Measurements from ENCODE around the gene CDK12.
A peak's percentile ranks its signal among the peaks of the same experiment; 100 is the strongest.
"Not testable (repeated sequence)": the region's sequence is repeated elsewhere in the genome, so short reads cannot be mapped to it uniquely, and the experiment has no call there.

Gene CDK12

DNA sequence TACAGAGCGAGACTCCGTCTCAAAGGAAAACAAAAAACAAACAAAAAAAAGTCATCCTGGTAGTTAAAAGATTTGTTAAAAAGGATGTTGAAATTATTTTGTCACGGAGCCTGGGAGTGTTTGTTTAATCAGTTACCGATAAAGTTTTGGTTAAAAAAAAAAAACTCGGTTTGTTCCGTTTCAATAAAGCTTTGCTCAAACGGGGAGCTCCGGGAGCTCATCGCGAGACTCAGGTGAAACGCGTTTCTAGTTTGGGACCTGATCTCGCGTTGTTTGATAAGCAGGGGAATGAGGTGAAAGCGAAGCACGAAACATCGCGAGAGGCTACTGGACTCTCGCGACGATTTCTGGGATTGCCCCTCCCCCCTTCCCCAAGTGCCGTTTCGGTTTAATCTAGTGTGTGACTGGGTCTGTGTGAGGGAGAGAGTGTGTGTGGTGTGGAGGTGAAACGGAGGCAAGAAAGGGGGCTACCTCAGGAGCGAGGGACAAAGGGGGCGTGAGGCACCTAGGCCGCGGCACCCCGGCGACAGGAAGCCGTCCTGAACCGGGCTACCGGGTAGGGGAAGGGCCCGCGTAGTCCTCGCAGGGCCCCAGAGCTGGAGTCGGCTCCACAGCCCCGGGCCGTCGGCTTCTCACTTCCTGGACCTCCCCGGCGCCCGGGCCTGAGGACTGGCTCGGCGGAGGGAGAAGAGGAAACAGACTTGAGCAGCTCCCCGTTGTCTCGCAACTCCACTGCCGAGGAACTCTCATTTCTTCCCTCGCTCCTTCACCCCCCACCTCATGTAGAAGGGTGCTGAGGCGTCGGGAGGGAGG lies at the start of gene CDK12:
Gene CDK12, plus strand, starts transcription at position 374 of the 813 bp plus-strand sequence. CDS start 586 bp downstream, outside the sequence.
- peak; percentile 92 for DNase-seq

DNA sequence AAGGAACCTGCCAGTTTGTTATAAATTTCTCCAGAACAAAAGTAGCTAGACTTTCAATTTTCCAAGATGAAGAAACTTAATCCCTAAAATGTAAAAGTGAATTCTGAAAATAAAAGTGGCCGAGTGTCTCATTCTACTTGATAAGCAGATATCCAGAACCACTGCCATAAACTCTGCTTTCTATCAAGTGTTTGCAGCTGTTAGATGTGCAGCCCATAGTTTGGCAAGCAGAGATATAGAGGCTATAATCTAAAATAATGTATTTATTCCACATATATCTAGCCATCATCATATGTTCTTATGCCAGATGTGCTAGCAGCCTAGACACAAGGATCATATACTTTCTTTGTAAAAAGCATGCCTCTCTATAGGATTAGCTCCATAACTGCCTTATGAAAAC lies 45.1 kb upstream of the CDK12 start:
- no peak for DNase-seq

DNA sequence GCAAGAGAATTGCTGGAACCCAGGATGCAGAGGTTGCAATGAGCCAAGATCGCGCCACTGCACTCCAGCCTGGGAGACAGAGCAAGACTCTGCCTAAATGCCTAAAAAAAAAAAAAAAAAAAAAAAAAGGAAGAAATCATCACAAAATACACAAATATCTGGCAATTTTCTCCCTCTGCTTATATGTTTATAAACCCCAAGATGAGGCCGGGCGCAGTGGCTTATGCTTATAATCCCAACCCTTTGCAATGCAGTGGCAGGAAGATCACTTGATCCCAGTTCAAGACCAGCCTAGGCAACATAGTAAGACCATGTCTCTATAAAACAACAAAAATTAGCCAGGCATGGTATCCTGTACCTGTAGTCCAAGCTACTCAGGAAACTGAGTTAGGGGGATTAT lies 31.7 kb upstream of the CDK12 start:
- DNase-seq, result no peak

DNA sequence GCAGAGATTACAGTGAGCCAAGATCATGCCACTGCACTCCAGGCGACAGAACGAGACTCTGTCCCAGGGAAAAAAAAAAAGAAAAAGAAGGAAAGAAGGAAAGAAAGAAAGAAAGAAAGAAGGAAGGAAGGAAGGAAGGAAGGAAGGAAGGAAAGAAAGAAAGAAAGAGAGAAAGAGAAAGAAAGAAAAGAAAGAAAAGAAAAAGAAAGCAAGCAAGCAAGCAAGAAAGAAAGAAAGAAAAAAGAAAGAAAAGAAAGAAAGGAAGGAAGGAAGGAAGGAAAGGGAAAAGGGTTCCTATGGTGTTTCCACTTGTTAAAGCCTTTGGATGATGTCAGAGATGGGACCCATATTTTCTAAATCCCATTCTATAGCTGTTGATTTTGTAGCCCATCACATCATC lies 21.4 kb upstream of the CDK12 start:
- DNase-seq, result not testable (repeated sequence)

DNA sequence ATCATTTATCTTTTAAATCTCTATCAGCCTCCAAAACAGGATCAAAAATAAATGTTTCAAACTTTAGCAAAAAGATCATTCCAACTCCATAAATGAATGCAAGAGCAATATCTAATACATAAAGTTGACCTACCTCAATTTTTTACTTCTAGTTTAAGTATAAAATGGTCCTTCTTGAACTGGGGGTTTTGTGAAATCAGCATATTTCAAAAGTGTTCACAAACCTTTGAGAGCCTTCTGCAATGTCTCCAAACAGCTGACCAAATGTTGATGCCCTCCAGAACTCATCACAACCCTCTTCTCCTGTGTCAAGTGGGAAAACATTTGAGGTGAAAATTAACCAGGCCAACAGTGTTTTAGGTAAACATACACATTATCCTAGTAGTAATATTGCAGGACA lies 18.0 kb upstream of the CDK12 start:
- no peak for DNase-seq

DNA sequence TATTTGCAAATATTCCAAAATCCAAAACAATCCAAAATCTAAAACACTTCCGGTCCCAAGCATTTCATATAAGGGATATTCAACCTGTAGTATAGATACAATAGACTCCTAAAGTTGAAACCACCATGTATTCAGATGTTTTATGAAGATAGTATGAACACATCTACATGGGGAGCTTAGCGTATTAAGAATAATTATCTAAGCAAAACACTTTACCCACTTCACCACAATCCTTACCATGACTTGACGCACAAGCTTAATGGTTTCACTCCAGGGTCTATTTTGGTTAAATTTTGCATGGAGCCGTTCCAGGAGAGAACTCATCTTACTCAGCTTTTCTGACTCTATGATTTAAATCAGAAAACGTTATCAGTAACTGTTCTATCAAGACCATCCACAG lies 13.7 kb upstream of the CDK12 start:
- DNase-seq, result no peak

DNA sequence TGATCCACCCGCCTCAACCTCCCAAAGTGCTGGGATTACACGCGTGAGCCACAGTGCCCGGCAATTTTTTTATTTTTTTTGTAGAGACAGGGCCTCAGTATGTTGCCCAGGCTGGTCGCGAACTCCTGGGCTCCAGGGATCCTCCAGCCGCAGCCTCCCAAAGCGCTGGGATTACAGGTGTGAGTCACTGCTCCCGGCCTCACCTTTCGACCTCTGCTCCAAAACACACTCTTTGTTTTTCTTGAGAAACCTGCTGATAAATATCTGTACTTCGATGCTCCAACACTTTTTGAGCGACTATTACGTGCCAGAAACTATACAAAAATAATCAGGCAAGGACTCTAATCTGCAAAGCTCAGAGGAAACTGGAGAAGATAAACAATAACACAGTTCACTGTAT lies 11.2 kb upstream of the CDK12 start:
- DNase-seq, result no peak

DNA sequence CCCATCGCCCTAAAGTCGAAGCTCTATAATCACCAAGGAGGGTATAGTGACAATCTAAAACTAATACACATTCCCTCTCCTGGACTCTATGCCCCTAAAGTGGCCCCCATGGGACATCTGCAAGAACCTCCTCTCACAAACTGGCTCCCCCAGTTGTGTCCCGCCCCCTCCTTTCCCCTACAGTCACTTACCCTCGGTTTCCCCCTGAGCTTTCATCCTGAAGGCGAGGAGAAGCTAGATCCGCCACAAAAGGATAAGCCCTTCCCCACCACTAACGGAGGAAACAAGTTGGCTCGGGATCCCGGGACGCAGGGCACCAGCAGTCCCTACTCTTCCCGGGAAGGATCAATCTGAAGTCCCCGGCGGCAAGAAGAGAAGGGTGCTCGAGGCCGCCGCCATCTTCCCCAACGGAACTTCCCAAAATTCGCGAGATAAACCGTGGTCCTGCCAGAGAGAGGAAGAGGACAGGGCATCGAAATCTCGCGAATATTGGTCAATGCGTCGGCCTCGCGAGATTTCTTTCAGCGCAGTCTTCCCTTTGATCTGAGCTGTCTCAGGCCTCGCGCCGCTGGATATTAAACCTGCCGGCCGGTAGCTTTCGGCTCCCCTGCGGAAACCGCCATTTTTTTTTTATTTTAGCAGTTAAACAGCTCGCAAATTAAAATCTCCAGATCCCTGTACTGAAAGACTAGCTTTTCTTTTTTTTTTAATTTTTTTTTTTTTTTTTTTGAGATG lies 10.3 kb upstream of the CDK12 start, which contains the start of gene MED1:
Gene MED1, minus strand, starts transcription at position 417 of the 735 bp plus-strand sequence. Its CDS starts 201 bp downstream, at position 216.
- DNase-seq, result peak; percentile 84

DNA sequence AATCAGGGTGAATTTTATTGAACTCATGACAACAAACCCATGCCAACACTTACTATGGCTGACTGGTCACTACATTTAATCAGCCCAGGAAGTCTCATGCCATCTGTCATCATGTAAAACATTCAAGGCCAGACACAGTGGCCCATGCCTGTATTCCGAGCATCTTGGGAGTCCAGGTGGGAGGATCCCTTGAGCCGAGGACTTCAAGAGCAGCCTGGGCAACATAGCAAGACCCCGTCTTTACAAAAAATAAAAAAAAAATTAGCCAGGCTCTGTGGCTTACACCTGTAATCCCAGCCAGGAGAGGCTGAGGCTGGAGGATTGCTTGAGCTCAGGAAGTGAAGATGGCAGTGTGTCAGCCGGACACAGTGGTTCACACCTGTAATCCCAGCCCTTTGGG lies 5.4 kb upstream of the CDK12 start:
- no peak for DNase-seq

DNA sequence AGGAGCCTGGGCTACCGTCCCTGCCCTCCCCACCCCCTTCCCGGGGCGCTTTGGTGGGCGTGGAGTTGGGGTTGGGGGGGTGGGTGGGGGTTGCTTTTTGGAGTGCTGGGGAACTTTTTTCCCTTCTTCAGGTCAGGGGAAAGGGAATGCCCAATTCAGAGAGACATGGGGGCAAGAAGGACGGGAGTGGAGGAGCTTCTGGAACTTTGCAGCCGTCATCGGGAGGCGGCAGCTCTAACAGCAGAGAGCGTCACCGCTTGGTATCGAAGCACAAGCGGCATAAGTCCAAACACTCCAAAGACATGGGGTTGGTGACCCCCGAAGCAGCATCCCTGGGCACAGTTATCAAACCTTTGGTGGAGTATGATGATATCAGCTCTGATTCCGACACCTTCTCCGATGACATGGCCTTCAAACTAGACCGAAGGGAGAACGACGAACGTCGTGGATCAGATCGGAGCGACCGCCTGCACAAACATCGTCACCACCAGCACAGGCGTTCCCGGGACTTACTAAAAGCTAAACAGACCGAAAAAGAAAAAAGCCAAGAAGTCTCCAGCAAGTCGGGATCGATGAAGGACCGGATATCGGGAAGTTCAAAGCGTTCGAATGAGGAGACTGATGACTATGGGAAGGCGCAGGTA lies 762 bp downstream of the CDK12 start:
- DNase-seq, result no peak

DNA sequence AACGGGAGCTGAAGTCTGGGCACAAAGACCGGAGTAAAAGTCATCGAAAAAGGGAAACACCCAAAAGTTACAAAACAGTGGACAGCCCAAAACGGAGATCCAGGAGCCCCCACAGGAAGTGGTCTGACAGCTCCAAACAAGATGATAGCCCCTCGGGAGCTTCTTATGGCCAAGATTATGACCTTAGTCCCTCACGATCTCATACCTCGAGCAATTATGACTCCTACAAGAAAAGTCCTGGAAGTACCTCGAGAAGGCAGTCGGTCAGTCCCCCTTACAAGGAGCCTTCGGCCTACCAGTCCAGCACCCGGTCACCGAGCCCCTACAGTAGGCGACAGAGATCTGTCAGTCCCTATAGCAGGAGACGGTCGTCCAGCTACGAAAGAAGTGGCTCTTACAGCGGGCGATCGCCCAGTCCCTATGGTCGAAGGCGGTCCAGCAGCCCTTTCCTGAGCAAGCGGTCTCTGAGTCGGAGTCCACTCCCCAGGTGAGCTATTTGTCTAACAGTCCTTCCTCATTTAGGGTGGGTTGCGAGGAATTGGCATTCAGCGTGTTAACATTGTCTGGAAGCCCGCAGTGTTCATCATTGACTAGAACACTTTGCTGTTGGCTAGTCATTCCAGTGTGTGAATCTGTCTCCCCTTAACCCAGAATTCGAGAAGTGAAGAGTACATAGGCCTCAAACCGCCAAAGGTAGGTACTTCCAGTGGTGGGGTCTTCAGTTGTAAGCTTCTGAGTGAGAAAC lies 1.5 kb downstream of the CDK12 start:
- DNase-seq, result no peak

DNA sequence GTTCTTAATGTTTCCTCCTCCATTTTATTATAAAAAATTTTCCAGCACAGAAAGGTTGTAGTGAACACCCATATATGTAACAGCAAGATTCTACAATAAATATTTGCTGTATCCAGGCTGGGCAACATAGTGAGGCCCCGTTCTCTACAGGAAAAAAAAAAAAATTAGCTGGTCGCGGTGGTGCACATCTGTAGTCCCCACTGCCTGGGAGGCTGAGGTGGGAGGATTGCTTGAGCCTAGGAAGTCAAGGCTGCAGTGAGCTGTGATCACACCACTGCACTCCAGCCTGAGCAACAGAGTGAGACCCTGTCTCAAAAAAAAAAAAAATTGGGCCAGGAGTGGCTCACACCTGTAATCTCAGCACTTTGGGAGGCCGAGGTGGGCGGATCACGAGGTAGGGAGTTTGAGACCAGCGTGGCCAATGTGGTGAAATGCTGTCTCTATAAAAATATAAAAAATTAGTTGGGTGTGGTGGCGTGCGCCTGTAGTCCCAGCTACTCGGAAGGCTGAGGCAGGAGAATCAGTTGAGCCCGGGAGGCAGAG lies 3.4 kb downstream of the CDK12 start:
- DNase-seq, result not testable (repeated sequence)

DNA sequence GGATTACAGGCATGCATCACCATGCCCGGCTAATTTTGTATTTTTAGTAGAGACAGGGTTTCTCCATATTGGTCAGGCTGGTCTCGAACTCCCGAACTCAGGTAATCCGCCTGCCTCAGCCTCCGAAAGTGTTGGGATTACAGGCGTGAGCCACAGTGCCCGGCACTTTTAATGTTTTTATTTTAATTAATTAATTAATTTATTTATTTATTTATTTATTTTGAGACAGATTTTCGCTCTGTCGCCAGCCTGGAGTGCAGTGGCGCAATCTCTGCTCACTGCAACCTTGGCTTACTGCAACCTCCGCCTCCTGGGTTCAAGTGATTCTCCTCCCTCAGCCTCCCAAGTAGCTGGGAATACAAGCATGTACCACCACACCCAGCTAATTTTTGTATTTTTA lies 7.3 kb downstream of the CDK12 start:
- DNase-seq, result not testable (repeated sequence)

DNA sequence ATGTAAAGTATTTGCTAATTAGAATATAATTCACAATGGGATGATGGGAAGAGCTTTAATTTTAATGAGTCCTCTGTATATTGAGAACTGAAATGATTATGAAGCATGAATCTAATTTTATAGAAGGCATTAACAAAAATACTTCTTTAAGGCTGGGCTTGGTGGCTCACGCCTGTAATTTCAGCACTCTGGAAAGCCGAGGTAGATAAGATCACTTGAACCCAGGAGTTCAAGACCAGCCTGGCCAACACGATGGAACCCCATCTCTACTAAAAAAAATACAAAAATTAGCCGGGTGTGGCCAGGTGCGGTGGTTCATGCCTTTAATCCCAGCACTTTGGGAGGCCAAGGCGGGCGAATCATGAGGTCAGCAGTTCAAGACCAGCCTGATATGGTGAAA lies 12.0 kb downstream of the CDK12 start:
- DNase-seq, result no peak

DNA sequence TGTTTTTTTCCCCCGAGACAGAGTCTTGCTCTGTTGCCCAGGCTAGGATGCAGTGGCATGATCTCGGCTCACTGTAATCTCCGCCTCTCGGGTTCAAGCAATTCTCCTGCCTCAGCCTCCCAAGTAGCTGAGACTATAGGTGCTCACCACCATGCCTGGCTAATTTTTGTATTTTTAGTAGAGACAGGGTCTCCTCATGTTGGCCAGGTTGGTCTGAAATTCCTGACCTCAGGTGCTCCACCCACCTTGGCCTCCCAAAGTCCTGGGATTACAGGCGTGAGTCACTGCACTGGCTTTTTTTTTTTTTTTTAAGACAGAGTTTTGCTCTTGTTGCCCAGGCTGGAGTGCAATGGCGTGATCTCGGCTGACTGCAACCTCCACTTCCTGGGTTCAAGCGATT lies 18.3 kb downstream of the CDK12 start:
- not testable (repeated sequence) for DNase-seq

DNA sequence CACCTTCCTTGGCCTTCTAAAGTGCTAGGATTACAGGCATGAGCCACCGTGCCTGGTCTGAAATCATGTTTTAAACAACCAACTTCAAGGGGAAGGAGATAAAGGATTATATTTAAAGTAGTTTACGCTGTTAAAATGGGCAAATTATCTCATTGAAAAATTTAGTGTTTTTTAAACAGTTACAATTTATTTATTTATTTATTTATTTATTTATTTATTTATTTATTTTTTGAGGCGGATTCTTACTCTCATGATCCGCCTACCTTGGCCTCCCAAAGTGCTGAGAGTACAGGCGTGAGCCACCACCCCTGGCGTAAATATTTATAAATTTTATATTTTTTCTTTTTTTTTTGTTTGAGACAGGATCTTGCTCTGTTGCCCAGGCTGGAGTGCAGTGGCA lies 22.2 kb downstream of the CDK12 start:
- DNase-seq, result no peak

DNA sequence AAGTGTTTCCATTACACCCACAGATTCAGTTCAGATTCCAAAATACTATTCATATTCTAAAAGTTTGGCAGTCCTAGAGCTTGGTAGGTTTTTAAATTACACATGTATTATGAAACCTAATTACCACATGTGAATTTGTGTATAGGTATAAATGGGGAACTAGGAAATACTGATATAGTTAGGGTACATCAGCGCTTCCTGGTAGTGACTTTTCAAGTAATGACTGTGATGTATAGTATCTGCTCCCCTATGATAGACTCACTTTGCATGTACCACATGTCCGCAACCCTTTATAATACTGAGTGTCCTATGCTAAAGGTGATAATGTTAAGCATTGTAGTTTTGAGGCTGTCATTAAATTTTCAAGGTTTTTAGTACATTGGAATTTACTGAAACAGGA lies 22.9 kb downstream of the CDK12 start:
- no peak for DNase-seq

DNA sequence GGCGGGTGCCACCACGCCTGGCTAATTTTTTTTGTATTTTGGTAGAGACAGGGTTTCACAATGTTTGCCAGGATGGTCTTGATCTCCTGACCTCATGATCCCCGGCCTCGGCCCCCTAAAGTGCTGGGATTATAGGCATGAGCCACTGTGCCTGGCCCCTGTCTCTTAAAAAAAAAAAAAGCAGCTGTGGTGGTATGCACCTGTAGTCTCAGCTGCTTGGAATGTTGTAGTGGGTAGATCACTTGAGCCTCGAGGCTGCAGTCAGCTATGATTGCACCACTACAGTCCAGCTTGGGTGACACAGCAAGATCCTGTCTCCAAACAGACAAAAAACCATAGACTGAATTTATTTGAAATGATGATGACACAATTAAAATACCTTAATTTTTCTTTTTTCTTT lies 24.3 kb downstream of the CDK12 start:
- no peak for DNase-seq

DNA sequence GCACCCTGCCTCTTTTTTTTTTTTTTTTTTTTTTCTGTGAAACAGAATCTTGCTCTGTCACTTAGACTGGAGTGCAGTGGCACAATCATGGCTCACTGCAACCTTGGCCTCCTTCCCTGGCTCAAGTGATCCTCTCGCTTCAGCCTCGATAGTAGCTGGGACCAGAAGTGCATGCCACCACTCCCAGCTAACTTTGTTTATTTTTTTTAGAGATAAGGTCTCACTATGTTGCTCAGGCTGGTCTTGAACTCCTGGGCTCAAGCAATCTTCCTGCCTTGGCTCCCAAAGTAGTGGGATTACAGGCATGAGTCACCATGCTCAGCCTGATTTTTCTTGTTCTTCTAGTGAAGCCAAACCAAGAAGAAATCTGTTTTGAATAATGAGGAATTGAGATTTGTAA lies 25.0 kb downstream of the CDK12 start:
- no peak for DNase-seq

DNA sequence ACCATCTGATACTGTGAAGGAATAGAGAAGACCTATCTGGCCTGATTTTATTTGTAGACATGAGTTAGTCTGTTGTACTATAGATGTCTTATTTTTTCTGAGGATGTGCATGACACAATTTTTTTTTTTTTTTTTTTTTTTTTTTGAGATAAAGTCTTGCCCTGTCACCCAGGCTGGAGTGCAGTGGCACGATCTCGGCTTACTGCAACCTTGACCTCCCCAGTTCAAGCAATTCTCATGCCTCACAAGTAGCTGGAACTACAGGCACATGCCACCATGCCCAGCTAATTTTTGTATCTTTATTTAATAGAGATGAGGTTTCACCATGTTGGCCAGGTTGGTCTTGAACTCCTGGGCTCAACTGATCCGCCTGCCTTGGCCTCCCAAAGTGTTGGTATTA lies 26.2 kb downstream of the CDK12 start:
- DNase-seq, result not testable (repeated sequence)

DNA sequence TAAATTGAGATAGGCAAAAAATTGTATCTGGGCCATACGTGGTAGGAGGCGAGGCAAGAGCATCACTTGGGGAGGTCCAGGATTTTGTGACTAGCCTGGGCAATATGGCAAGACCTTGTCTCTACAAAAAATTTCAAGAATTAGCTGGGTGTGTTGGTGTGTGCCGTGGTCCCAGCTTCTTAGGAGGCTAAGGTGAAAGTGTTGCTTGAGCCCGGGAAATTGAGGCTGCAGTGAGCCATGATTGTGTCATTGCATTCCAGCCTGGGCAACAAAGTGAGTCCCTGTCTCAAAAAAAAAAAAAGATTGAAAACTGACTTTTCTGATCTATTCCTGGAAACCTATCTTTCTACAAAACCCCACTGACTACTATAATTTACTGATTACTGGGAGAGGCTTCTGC lies 26.7 kb downstream of the CDK12 start:
- DNase-seq, result no peak

DNA sequence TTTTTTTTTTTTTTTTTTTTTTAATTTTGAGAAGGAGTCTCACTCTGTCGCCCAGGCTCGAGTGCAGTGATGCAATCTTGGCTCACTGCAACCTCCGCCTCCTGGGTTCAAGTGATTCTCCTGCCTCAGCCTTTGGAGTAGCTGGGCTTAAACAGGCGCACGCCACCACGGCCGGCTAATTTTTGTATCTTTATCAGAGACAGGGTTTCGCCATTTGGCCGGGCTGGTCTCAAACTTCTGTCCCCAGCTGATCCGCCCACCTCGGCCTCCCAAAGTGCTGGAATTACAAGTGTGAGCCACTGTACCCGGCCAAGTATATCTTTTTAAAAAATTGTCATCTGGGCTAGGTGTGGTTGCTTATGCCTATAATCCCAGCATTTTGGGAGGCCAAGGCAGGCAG lies 35.6 kb downstream of the CDK12 start:
- DNase-seq, result not testable (repeated sequence)

DNA sequence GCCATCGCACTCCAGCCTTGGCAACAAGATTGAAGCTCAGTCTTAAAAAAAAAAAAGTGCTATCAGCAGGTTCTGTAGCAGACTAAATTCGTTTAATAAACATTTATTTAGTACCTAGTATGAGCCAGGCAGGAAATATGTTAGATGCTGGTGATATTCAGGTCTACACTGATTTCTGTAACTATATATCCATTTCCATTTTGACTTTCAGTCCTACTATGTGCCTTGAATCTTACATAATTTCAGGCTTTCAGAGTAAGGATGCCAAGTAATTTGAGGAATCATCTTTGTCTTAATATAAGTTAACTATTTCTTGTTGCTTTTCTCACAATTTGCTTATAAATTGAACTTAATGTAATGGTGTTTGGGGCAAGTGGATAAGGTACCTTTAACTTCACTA lies 46.2 kb downstream of the CDK12 start:
- DNase-seq, result no peak
